ENCODE measurements around the gene FNDC1.

FNDC1 gene

GRCh38 chr6:159151266-159151855 is 17.8 kb upstream of the FNDC1 start:
- Mint-ChIP-seq H3K9me3 (peaks cover 14% of the 10 kb centered on the region), H3K4me3 (no peak overlapping the region), H3K27me3 (ENCODE audit: low read depth, poor library complexity) (peaks cover 29% of the 10 kb centered on the region), H3K4me1 (no peaks in the 10 kb centered on the region), H3K27ac (no peak overlapping the region), H3K36me3 (ENCODE audit: low read depth) (no peaks in the 10 kb centered on the region)
- TF ChIP-seq CTCF (IDR thresholded peaks at IDR 0.05) = peak; percentile 90
- DNase-seq = peak; percentile 65

DNA sequence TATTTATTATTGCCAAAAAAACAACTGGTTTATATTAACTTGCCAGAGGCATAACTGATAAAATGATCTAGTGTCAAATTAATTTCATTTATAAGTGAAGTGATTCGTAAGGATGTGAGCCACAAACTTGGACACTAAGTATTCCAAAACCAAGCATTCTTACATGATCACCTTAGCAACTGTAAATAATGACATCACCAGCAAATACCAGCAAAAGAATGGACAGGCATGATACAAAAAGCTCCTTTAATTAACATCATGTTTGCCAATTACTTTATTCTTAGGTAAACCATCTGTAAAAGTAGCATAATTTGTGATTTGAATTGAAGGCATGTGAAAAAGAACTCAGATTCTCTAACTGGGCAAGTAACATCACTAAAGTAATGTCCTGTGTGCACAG is 17.2 kb upstream of the FNDC1 start:
- H3K9me3 Mint-ChIP-seq = peaks cover 21% of the 10 kb centered on the region
- no peaks in the 10 kb centered on the region for H3K36me3 Mint-ChIP-seq (ENCODE audit: low read depth)
- no peak overlapping the region for H3K27ac Mint-ChIP-seq
- TF ChIP-seq CTCF (IDR thresholded peaks at IDR 0.05) = no peak
- peaks cover 29% of the 10 kb centered on the region for H3K27me3 Mint-ChIP-seq (ENCODE audit: low read depth, poor library complexity)
- H3K4me1 Mint-ChIP-seq = no peaks in the 10 kb centered on the region
- no peak for DNase-seq
- H3K4me3 Mint-ChIP-seq = no peak overlapping the region

DNA sequence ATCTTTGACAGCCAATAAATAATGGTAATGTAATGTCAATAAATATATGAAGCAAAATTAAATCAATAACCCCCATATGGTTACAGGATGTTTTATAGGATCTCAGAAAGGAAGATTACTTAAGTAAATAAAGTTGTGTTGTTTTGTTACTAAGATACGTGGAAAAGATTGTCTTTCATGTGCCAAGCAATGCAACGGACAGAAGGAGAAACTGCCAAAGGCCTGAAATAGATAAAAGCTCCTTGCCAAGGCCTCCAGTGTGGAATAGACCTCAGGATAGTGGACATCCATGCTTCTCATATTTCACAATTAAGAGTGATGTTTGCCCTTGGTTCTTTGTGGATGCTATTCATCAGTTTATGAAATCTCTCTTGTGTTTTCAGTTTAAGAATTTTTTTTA is 16.4 kb upstream of the FNDC1 start:
- no peak for TF ChIP-seq CTCF (IDR thresholded peaks at IDR 0.05)
- H3K27me3 Mint-ChIP-seq (ENCODE audit: low read depth, poor library complexity) = peaks cover 27% of the 10 kb centered on the region
- H3K27ac Mint-ChIP-seq = no peak overlapping the region
- H3K36me3 Mint-ChIP-seq (ENCODE audit: low read depth) = no peaks in the 10 kb centered on the region
- H3K9me3 Mint-ChIP-seq = peaks cover 28% of the 10 kb centered on the region
- no peak for DNase-seq
- H3K4me3 Mint-ChIP-seq = no peak overlapping the region
- H3K4me1 Mint-ChIP-seq = no peaks in the 10 kb centered on the region

GRCh38 chr6:159155679-159156078 is 13.5 kb upstream of the FNDC1 start:
- no peak for DNase-seq
- Mint-ChIP-seq H3K27me3 (ENCODE audit: low read depth, poor library complexity) (peaks cover 21% of the 10 kb centered on the region), H3K4me1 (no peaks in the 10 kb centered on the region), H3K4me3 (no peak overlapping the region), H3K36me3 (ENCODE audit: low read depth) (no peaks in the 10 kb centered on the region), H3K27ac (no peak overlapping the region), H3K9me3 (peaks cover 29% of the 10 kb centered on the region)
- no peak for TF ChIP-seq CTCF (IDR thresholded peaks at IDR 0.05)

DNA sequence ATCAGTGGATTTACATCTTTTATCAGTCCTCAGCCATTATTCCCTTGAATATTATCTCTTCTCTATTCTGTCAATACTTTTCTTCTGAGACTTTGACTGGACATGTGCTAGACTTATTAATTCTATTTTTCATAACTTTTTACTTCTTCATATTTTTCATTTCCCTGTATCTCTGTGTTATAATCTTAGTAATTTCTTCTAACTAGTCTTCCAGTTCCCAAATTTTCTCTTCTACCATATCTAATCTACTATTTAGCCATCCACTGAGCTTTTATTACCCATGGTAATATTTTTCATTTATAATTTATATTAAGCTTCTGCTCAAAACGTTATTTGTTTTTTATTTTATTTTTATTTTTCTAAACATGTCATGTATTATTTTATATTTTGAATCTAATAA is 13.1 kb upstream of the FNDC1 start:
- no peak overlapping the region for H3K27ac Mint-ChIP-seq
- no peaks in the 10 kb centered on the region for H3K36me3 Mint-ChIP-seq (ENCODE audit: low read depth)
- H3K9me3 Mint-ChIP-seq = peaks cover 29% of the 10 kb centered on the region
- peaks cover 21% of the 10 kb centered on the region for H3K27me3 Mint-ChIP-seq (ENCODE audit: low read depth, poor library complexity)
- H3K4me3 Mint-ChIP-seq = no peak overlapping the region
- TF ChIP-seq CTCF (IDR thresholded peaks at IDR 0.05) = no peak
- H3K4me1 Mint-ChIP-seq = no peaks in the 10 kb centered on the region
- DNase-seq = no peak

DNA sequence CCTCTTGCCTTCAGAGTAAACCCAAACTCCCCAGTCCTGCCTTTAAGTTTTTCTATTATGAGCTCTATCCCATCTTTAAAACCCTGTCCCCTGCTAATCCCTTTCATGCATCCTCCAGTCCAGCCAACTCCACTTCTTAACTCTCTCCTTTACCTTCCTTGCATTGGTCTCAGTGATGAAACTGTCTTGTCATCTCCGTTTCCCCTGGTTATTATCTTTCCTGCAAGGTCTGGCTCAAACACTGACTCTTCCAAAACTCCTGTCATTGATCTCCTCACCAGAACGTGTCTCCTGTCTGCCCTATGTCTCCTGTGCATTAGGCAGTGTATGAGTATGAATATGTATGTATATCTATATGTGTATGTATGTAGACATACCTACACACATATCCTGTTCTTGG is 11.8 kb upstream of the FNDC1 start:
- no peaks in the 10 kb centered on the region for H3K36me3 Mint-ChIP-seq (ENCODE audit: low read depth)
- H3K27me3 Mint-ChIP-seq (ENCODE audit: low read depth, poor library complexity) = peaks cover 30% of the 10 kb centered on the region
- no peak overlapping the region for H3K4me3 Mint-ChIP-seq
- peaks cover 29% of the 10 kb centered on the region for H3K9me3 Mint-ChIP-seq
- H3K4me1 Mint-ChIP-seq = no peaks in the 10 kb centered on the region
- H3K27ac Mint-ChIP-seq = no peak overlapping the region
- DNase-seq = no peak
- TF ChIP-seq CTCF (IDR thresholded peaks at IDR 0.05) = no peak
